Keratinocyte (primary cell): ENCODE results near the gene SHROOM1. TPM values are rescaled to one million over a fixed set of nuclear protein-coding genes. Genes with fewer than 3 reads are reported as not detected.

Experiments used
- DNase-seq: peaks from one replicate; pipeline ENCODE4 v3.0.0-alpha.2; 2011; ENCODE audit warnings: low read depth, missing footprints, low spot score
- FAIRE-seq: peaks from 2 replicates; lab custom pipeline; 2011; peaks lifted over from hg19 to GRCh38; lab: Jason Lieb, UNC
- H2AFZ ChIP-seq: 2 replicates; pipeline ENCODE4 v1.6.0; 2012; ENCODE audit warnings: low read length, control low read depth, inconsistent platforms; ENCODE audit not compliant: control insufficient read depth
- H3K27ac ChIP-seq: 2 replicates; pipeline ENCODE4 v1.5.1; 2011; ENCODE audit warnings: low read length; ENCODE audit not compliant: control insufficient read depth, insufficient read depth
- H3K27me3 ChIP-seq: 3 replicates; pipeline ENCODE4 v1.6.0; 2011; ENCODE audit warnings: low read length; ENCODE audit not compliant: control insufficient read depth, insufficient read depth; ENCODE audit errors: extremely low read depth
- H3K36me3 ChIP-seq, 2 experiments: 2 replicates in 1 of 2; 3 replicates in 1 of 2; pipeline ENCODE4 v1.5.1; 2011; ENCODE audit warnings: low read length in 2 of 2, mild to moderate bottlenecking in 1 of 2; ENCODE audit not compliant: control insufficient read depth in 2 of 2, insufficient read depth in 2 of 2; ENCODE audit errors: extremely low read depth in 1 of 2
- H3K4me1 ChIP-seq: 3 replicates; pipeline ENCODE4 v1.5.1; 2011; ENCODE audit warnings: low read length; ENCODE audit not compliant: control insufficient read depth, insufficient read depth; ENCODE audit errors: extremely low read depth
- H3K4me2 ChIP-seq: 3 replicates; pipeline ENCODE4 v1.6.0; 2011; ENCODE audit warnings: low read depth, low read length; ENCODE audit not compliant: control insufficient read depth, insufficient read depth; ENCODE audit errors: extremely low read depth
- H3K4me3 ChIP-seq, 3 experiments: fragments of 200-600 bp in 1 of 3; sonication (generic) in 1 of 3; 2 replicates in 2 of 3; 3 replicates in 1 of 3; pipeline ENCODE4 v1.5.1; 2011 to 2016; ENCODE audit warnings: low read length in 3 of 3, mild to moderate bottlenecking in 3 of 3, control low read depth in 2 of 3, inconsistent platforms in 1 of 3, low read depth in 1 of 3, mixed read lengths in 1 of 3, mixed run types in 1 of 3, moderate library complexity in 1 of 3; ENCODE audit not compliant: control insufficient read depth in 2 of 3, insufficient read depth in 2 of 3; ENCODE audit errors: extremely low read depth in 1 of 3
- H3K79me2 ChIP-seq: 2 replicates; pipeline ENCODE4 v1.6.0; 2012; ENCODE audit warnings: low read length; ENCODE audit not compliant: control insufficient read depth, insufficient read depth
- H3K9ac ChIP-seq: 3 replicates; pipeline ENCODE4 v1.6.0; 2011; ENCODE audit warnings: low read length; ENCODE audit not compliant: control insufficient read depth, insufficient read depth; ENCODE audit errors: extremely low read depth
- H3K9me1 ChIP-seq: 3 replicates; pipeline ENCODE4 v1.6.0; 2011; ENCODE audit warnings: low read length; ENCODE audit not compliant: control insufficient read depth, insufficient read depth; ENCODE audit errors: extremely low read depth
- H3K9me3 ChIP-seq: 2 replicates; pipeline ENCODE4 v1.5.1; 2012; ENCODE audit warnings: low read depth, low read length; ENCODE audit not compliant: control insufficient read depth
- H4K20me1 ChIP-seq: 3 replicates; pipeline ENCODE4 v1.6.0; 2011; ENCODE audit warnings: low read length; ENCODE audit not compliant: control insufficient read depth, insufficient read depth; ENCODE audit errors: extremely low read depth
- EZH2 ChIP-seq: IDR thresholded peaks from one replicate; pipeline ENCODE4 v1.6.1; 2012; ENCODE audit warnings: inconsistent platforms, mild to moderate bottlenecking, low read length, moderate library complexity
- dilution Hi-C: fragments of 300-500 bp; cut with MboI; formaldehyde crosslinking; loops from one replicate; pipeline ENCODE4 v1.7.0; 2020; ENCODE audit warnings: low sequenced_read_pairs; ENCODE audit not compliant: extremely low pct_ligation_motif_present
- polyA plus RNA-seq, 5 experiments: library from polyadenylated mRNA; depleted of rRNA in 3 of 5; stranded (reverse) in 3 of 5; stranded (forward) in 1 of 5; unstranded in 1 of 5; fragments of >200 nt; gene quantifications; 1 replicate in 1 of 5; 2 replicates in 3 of 5; 3 replicates in 1 of 5; pipeline versions ENCODE4 v1.2.1 to v1.2.3, GENCODE V29; 2011 to 2012; ENCODE audit warnings: missing spikeins in 2 of 5, low read depth in 1 of 5, low replicate concordance in 1 of 5
- TF ChIP-seq, protein P1 (sequence below), 3 experiments: IDR thresholded peaks in 1 of 3; conservative IDR thresholded peaks in 1 of 3; optimal IDR thresholded peaks in 1 of 3; 2 replicates in 2 of 3; 3 replicates in 1 of 3; pipeline versions ENCODE3 to v1.5.1; 2011; ENCODE audit warnings: low read length in 3 of 3, mild to moderate bottlenecking in 3 of 3, moderate library complexity in 2 of 3, control low read depth in 1 of 3, inconsistent platforms in 1 of 3; ENCODE audit not compliant: insufficient read depth in 2 of 3; ENCODE audit errors: extremely low read depth in 1 of 3

SHROOM1 gene
- polyA plus RNA-seq, 1 donor (not counting 4 experiments of a cell fraction or from before 2014, with no cell fraction given): 0.25 TPM

DNA sequence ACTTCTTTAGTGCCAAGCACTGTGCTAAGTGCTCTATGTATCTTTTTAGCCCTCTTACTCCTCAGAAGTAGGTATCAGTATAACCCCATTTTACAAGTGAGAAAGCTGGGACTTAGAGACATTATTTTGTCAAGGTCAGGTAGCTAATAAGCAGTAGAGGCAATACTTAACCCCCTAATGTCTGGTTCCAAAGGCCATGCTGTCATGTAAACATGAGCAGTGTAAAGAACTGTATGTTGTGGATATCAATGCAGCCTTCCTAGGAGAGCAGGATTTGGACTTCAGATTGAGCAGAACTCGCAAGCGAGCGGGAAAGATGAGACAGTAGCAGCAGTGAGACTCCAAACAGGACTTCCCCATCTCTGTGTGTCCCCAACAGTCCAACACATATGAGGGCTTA, 3.6 kb upstream of the SHROOM1 start:
- Histone ChIP-seq H3K4me3 (no peak overlapping the region), H3K27me3 (peaks cover 4% of the 10 kb centered on the region), H3K9me3 (no peaks in the 10 kb centered on the region), H4K20me1 (no peaks in the 10 kb centered on the region), H3K79me2 (no peaks in the 10 kb centered on the region), H3K36me3 (no peaks in the 10 kb centered on the region), H3K4me2 (no peak overlapping the region), H3K9me1 (no peaks in the 10 kb centered on the region), H3K9ac (no peak overlapping the region), H3K4me1 (no peaks in the 10 kb centered on the region), H3K27ac (no peak overlapping the region), H2AFZ (no peak overlapping the region)
- DNase-seq (no peak), FAIRE-seq (no peak)
- dilution Hi-C loops: no loop called here
- TF ChIP-seq, protein P1, sequence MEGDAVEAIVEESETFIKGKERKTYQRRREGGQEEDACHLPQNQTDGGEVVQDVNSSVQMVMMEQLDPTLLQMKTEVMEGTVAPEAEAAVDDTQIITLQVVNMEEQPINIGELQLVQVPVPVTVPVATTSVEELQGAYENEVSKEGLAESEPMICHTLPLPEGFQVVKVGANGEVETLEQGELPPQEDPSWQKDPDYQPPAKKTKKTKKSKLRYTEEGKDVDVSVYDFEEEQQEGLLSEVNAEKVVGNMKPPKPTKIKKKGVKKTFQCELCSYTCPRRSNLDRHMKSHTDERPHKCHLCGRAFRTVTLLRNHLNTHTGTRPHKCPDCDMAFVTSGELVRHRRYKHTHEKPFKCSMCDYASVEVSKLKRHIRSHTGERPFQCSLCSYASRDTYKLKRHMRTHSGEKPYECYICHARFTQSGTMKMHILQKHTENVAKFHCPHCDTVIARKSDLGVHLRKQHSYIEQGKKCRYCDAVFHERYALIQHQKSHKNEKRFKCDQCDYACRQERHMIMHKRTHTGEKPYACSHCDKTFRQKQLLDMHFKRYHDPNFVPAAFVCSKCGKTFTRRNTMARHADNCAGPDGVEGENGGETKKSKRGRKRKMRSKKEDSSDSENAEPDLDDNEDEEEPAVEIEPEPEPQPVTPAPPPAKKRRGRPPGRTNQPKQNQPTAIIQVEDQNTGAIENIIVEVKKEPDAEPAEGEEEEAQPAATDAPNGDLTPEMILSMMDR (optimal IDR thresholded peaks at IDR 0.05 in 1 of 3, IDR thresholded peaks at IDR 0.05 in 1 of 3, conservative IDR thresholded peaks at IDR 0.05 in 1 of 3; ENCODE audit: extremely low read depth in 1 of 3, insufficient read depth in 2 of 3, low read length in 3 of 3): no peak
- no peak for TF ChIP-seq EZH2

DNA sequence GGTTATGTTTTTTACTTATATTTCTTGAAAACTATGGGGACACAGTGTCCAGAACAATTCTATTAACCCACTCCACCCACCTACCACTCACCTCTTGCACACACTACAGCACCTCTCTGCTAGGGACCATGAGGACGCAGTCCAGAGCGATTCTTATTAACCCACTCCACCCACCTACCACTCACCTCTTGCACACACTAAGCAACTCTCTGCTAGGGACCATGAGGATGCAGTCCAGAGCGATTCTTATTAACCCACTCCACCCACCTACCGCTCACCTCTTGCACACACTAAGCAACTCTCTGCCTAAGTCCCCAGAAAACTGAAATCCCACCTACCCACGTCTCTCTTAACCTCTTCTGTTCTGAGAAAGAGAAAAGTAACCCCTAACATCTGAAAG, 2.2 kb upstream of the SHROOM1 start:
- no peak for DNase-seq
- Histone ChIP-seq H3K36me3 (no peaks in the 10 kb centered on the region), H3K27ac (no peak overlapping the region), H2AFZ (no peak overlapping the region), H3K9ac (no peak overlapping the region), H4K20me1 (no peaks in the 10 kb centered on the region), H3K4me2 (no peak overlapping the region), H3K79me2 (no peaks in the 10 kb centered on the region), H3K9me1 (no peaks in the 10 kb centered on the region), H3K9me3 (no peaks in the 10 kb centered on the region), H3K4me1 (no peaks in the 10 kb centered on the region), H3K4me3 (no peak overlapping the region), H3K27me3 (peaks cover 4% of the 10 kb centered on the region)
- no peak for TF ChIP-seq EZH2
- TF ChIP-seq, protein P1 (optimal IDR thresholded peaks at IDR 0.05 in 1 of 3, IDR thresholded peaks at IDR 0.05 in 1 of 3, conservative IDR thresholded peaks at IDR 0.05 in 1 of 3; ENCODE audit: extremely low read depth in 1 of 3, insufficient read depth in 2 of 3, low read length in 3 of 3): no peak
- dilution Hi-C loops: no loop called here
- no peak for FAIRE-seq
